Activated naive CD8-positive, alpha-beta T cell treated with anti-CD3 and anti-CD28 coated beads, Interleukin-2, amount 50 U/mL, for 24 hours (primary cell): Measurements from ENCODE around the gene CACNA1A.
"Not testable (repeated sequence)": the region's sequence is repeated elsewhere in the genome, so short reads cannot be mapped to it uniquely, and the experiment has no call there.

Experiments used
- ATAC-seq: fragments of 150-1000 bp; cut with Tn5 transposase; one replicate; pipeline ENCODE4 v1.10.0; 2021
- DNase-seq: peaks from one replicate; pipeline ENCODE4 v3.0.0; 2021
- H3K27ac Mint-ChIP-seq: one replicate; pipeline ENCODE4 v1.8.0; 2021; ENCODE audit warnings: mild to moderate bottlenecking, mixed read lengths
- H3K27me3 Mint-ChIP-seq: one replicate; pipeline ENCODE4 v1.8.0; 2021; ENCODE audit warnings: mixed read lengths
- H3K36me3 Mint-ChIP-seq: one replicate; pipeline ENCODE4 v1.8.0; 2021; ENCODE audit warnings: low read depth, mixed read lengths
- H3K4me1 Mint-ChIP-seq: one replicate; pipeline ENCODE4 v1.8.0; 2021; ENCODE audit warnings: mixed read lengths
- H3K4me3 Mint-ChIP-seq: one replicate; pipeline ENCODE4 v1.8.0; 2021; ENCODE audit warnings: mild to moderate bottlenecking, moderate library complexity, mixed read lengths
- H3K9me3 Mint-ChIP-seq: one replicate; pipeline ENCODE4 v1.8.0; 2021; ENCODE audit warnings: mixed read lengths

The CACNA1A gene

DNA sequence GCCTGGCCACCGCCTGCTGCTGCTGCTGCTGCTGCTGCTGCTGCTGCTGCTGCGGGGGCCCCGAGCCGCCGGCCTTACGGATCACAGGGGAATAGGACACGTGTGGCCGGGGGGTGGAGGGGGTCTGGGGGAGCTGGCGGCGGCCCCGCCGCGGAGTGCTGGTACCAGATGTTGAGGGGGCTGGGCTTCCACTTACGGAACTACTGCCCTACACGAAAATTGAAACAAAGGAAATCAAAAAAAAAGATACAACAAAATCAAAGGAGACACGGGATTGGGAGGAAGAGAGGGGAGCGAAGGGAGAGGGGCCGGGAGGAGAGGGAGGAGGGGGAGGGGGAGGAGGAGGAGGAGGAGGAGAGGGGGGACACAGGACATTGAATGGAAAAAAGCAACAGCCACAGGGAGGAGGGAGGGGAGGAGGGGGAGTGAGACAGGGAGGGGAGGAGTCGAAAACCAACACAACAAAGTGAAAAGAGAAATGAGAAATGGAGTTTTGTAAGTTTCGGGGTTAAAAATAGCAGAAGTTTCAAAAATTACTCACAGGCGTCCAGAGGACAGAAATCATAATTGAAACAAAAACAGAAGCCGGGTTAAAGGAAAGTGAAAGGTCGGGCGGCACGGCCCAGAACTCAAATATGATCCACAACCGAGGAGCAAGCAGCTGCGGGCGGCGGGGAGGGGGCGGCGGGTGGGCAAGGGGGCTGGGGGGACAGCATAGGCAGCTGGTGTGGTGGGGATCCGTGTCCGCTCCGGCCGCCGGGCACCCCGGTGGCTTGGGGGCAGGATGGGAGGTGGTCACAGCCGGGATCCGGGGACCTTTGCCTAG lies 298.2 kb downstream of the CACNA1A start:
- Mint-ChIP-seq H3K27me3 (no peaks in the 10 kb centered on the region), H3K4me1 (peaks cover 31% of the 10 kb centered on the region), H3K36me3 (no peaks in the 10 kb centered on the region), H3K9me3 (no peaks in the 10 kb centered on the region), H3K27ac (peak overlapping the region; percentile 83), H3K4me3 (peak overlapping the region; percentile 77)
- ATAC-seq = peak; percentile 64
- peak; percentile 74 for DNase-seq

DNA sequence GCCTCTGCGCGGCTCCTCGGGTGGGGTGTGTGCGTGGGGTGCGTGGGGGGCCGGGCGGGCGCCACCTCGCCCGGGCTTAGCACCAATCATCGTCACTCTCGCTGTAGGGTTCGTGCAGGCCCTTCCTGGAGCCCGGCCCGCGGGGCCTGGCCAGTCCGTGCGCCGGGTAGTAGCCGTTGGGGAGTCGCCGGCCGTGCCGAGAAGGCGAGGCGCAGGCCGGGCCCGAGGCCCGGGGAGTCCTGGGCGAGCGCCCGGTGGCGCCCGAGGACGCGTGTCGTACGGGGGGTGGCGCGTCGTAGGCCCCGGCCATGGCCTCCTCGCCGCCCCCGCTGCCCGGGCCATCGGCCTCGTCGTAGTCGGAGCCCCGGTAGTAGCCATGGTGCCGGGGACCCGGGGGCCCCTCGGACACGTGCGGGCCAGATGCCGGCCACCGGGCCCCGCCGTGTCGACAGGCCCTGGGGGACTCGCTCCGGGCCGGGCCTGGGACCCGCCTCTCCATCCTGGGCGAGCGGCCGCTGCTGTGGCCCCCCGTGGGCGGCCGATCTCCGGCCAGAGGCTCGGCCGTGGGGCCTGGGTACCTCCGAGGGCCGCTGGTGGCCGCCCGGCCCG lies 298.9 kb downstream of the CACNA1A start:
- ATAC-seq (no peak), DNase-seq (no peak)
- Mint-ChIP-seq H3K27me3 (no peaks in the 10 kb centered on the region), H3K27ac (no peak overlapping the region), H3K9me3 (no peaks in the 10 kb centered on the region), H3K4me3 (no peak overlapping the region), H3K4me1 (peaks cover 29% of the 10 kb centered on the region), H3K36me3 (no peaks in the 10 kb centered on the region)

DNA sequence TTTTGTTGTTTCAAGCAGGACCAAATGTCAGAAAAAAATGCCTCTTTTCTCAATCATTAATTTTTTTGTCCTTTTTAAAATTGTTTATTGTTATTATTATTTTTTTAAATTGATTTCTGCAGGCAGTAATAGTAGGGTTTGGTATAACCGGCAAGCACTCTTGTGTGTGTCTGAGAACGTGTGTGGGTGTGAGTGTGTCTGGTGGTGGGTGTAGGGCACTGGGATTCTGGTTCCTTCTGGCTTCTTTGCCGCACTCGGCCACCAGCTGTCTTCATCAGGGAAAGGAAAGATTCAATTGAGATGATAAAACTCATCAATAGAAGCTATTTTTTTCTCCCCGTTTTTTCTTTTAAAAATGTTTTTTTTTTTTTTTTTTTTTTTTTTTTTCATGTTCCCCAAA lies 299.7 kb downstream of the CACNA1A start:
- H3K27ac Mint-ChIP-seq = peak overlapping the region; percentile 76
- no peaks in the 10 kb centered on the region for H3K36me3 Mint-ChIP-seq
- peaks cover 29% of the 10 kb centered on the region for H3K4me1 Mint-ChIP-seq
- H3K9me3 Mint-ChIP-seq = no peaks in the 10 kb centered on the region
- DNase-seq (no peak), ATAC-seq (no peak)
- H3K4me3 Mint-ChIP-seq = peak overlapping the region; percentile 42
- no peaks in the 10 kb centered on the region for H3K27me3 Mint-ChIP-seq

DNA sequence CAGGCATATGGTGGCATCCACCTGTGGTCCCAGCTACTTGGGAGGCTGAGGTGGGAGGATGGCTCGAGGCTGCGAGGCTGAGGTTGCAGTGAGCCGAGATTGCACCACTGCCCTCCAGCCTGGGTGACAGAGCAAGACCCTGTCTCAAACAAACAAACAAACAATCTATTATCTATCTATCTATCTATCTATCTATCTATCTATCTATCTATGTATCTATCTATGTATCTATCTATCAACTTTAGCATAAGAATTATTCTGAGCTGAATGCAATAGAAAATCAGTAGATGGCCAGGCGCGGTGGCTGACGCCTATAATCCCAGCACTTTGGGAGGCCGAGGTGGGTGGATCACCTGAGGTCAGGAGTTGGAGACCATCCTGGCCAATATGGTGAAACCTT lies 304.2 kb downstream of the CACNA1A start:
- not testable (repeated sequence) for H3K36me3 Mint-ChIP-seq, H3K4me3 Mint-ChIP-seq, H3K27me3 Mint-ChIP-seq, H3K4me1 Mint-ChIP-seq, ATAC-seq, H3K27ac Mint-ChIP-seq, DNase-seq, H3K9me3 Mint-ChIP-seq

DNA sequence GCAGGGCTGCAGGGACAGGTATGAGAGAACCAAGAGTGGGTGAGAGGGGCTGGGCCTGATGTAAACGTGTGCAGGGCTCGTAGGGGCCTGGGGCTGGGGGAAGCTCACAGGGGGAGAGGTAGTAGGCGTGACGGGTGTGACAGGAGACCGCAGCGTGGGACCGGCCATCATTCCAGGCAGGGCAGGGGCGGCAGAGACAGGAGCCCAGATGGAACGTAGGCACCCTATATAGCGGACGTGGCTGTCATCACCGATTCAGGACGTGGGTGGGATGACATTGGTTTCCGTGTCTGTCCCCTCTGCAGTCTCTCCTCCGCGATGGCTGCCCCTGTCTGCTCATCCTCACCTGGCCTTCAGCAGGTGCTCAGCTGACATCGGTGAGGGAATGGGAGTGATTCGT lies 307.6 kb downstream of the CACNA1A start:
- Mint-ChIP-seq H3K36me3 (no peaks in the 10 kb centered on the region), H3K27ac (no peak overlapping the region), H3K4me3 (no peak overlapping the region), H3K4me1 (peaks cover 15% of the 10 kb centered on the region), H3K9me3 (no peaks in the 10 kb centered on the region), H3K27me3 (no peaks in the 10 kb centered on the region)
- ATAC-seq (no peak), DNase-seq (no peak)

DNA sequence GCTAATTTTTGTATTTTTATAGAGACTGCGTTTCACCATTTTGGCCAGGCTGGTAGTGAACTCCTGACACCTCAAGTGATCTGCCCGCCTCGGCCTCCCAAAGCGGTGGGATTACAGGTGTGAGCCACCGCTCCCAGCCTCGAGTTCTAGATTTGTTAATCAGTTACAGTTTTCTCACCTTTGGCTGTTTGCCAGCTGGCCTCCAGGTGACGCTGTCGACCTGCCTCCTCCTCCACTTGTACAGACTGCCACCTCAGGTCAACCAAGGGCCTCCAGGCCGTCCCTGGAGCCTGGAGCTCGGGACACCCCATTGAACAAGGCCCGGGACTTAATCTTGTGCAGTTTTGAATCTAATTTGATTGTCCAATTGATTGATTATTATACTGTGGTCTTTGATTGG lies 310.6 kb downstream of the CACNA1A start:
- Mint-ChIP-seq H3K27me3 (no peaks in the 10 kb centered on the region), H3K36me3 (no peaks in the 10 kb centered on the region), H3K4me3 (no peak overlapping the region), H3K27ac (no peak overlapping the region), H3K9me3 (no peaks in the 10 kb centered on the region), H3K4me1 (peaks cover 30% of the 10 kb centered on the region)
- peak; percentile 54 for DNase-seq
- no peak for ATAC-seq

DNA sequence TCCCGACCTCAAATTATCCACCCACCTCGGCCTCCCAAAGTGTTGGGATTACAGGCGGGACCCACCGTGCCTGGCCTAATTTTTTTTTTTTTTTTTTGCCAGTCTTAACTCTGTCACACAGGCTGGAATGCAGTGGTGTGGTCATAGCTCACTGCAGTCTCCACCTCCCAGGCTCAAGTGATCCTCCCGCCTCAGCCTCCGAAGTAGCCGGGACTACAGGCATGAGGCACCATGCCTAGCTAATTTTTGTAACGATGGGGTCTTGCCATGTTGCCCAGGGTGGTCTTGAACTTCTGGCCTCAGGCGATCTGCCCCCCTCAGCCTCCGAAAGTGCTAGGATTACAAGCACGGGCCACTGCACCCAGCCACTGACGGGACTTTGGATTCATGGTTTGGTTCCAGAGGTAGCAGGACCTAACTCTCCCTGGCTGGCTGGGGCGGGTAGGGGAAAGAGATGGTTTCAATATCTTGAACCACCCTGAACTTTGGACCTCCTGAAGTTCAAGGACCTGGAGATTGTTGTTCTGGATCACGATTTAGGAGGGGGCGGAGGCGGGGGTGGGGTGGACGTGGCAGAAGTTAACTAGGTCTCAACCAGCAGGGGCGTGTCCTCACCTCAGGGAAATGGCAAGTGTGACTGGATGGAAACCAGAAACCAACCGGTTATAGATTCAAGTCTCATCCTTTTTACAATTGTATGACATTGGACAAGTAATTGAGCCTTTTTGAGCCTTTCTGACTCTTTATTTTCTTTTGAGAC lies 315.3 kb downstream of the CACNA1A start:
- Mint-ChIP-seq H3K9me3 (no peaks in the 10 kb centered on the region), H3K27me3 (no peaks in the 10 kb centered on the region), H3K4me1 (peaks cover 41% of the 10 kb centered on the region), H3K36me3 (no peaks in the 10 kb centered on the region), H3K4me3 (no peak overlapping the region), H3K27ac (peak overlapping the region; percentile 82)
- DNase-seq (peak; percentile 64), ATAC-seq (peak; percentile 78)

DNA sequence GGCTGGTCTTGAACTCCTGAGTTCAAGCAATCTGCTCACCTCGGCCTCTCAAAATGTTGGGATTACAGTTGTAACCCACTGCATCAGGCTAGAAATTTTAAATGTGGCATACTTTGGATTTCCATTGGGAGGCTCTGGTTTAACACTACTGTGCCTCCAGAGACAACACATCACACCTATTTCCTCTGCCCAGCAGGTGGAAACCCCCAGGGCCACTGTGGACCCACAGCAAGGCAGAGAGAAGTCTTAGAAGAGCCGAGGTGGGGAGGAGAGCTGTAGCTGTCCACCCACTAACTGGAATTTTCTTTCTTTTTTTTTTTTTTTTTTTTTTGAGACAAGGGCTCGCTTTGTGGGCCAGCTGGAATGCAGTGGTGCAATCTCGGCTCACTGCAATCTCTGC lies 316.7 kb downstream of the CACNA1A start:
- Mint-ChIP-seq H3K36me3 (no peaks in the 10 kb centered on the region), H3K4me3 (no peak overlapping the region), H3K27me3 (no peaks in the 10 kb centered on the region), H3K4me1 (peaks cover 34% of the 10 kb centered on the region), H3K9me3 (no peaks in the 10 kb centered on the region), H3K27ac (no peak overlapping the region)
- ATAC-seq (no peak), DNase-seq (no peak)

DNA sequence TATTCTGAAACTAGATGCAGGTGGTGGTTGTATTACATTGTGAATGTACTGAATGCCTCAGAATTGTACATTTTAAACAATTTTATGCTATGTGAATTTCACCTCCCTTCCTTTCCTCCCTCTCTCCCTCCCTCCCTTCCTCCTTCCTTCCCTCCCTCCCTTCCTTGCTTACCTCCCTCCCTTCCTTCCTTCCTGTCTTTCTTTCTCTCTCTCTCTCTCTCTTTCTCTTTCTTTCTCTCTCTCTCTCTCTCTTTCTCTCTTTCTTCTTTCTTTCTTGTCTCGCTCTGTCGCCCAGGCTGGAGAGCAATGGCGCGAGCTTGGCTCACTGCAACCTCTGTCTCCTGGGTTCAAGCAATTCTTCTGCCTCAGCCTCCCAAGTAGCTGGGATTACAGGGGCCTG lies 318.9 kb downstream of the CACNA1A start:
- H3K36me3 Mint-ChIP-seq = no peaks in the 10 kb centered on the region
- H3K9me3 Mint-ChIP-seq = no peaks in the 10 kb centered on the region
- H3K4me1 Mint-ChIP-seq = peaks cover 27% of the 10 kb centered on the region
- no peaks in the 10 kb centered on the region for H3K27me3 Mint-ChIP-seq
- H3K4me3 Mint-ChIP-seq = no peak overlapping the region
- ATAC-seq (no peak), DNase-seq (no peak)
- H3K27ac Mint-ChIP-seq = no peak overlapping the region

DNA sequence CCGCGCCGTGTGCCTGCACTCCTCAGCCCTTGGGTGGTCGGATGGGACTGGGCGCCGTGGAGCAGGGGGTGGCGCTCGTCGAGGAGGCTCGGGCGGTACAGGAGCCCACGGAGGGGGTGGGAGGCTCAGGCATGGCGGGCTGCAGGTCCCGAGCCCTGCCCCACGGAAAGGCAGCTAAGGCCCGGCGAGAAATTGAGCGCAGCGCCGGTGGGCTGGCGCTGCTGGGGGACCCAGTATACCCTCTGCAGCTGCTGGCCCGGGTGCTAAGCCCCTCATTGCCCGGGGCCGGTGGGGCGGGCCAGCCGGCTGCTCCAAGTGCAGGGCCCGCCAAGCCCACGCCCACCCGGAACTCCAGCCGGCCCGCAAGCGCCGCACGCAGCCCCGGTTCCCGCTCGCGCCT lies 319.6 kb downstream of the CACNA1A start:
- not testable (repeated sequence) for DNase-seq, H3K36me3 Mint-ChIP-seq, H3K27me3 Mint-ChIP-seq, H3K27ac Mint-ChIP-seq, H3K9me3 Mint-ChIP-seq, ATAC-seq, H3K4me3 Mint-ChIP-seq
- H3K4me1 Mint-ChIP-seq = peaks cover 31% of the 10 kb centered on the region

DNA sequence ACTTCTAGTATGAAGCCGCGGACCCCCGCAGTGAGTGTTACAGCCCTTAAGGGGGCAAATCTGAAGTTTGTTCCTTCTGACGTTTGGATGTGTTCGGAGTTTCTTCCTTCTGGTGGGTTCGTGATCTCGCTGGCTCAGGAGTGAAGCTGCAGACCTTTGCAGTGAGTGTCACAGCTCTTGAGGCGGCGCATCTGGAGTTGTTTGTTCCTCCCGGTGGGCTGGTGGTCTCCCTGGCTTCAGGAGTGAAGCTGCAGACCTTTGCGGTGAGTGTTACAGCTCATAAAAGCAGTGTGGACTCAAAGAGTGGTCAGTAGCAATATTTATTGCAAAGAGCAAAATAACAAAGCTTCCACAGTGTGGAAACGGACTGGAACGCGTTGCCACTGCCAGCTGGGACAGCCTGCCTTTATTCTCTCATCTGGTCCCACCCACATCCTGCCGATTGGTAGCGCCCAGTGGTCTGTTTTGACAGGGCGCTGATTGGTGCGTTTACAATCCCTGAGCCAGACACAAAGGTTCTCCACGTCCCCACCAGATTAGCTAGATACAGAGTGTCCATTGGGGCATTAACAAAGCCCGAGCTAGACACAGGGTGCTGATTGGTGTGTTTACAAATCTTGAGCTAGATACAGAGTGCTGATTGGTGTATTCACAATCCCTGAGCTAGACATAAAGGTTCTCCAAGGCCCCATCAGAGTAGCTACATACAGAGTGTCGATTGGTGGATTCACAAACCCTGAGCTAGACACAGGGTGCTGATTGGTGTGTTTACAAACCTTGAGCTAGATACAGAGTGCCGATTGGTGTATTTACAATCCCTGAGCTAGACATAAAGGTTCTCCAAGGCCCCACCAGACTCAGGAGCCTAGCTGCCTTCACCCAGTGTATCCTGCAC lies 320.3 kb downstream of the CACNA1A start:
- H3K36me3 Mint-ChIP-seq, ATAC-seq, H3K27me3 Mint-ChIP-seq, H3K27ac Mint-ChIP-seq, H3K9me3 Mint-ChIP-seq, DNase-seq, H3K4me3 Mint-ChIP-seq: not testable (repeated sequence)
- H3K4me1 Mint-ChIP-seq = peaks cover 27% of the 10 kb centered on the region

DNA sequence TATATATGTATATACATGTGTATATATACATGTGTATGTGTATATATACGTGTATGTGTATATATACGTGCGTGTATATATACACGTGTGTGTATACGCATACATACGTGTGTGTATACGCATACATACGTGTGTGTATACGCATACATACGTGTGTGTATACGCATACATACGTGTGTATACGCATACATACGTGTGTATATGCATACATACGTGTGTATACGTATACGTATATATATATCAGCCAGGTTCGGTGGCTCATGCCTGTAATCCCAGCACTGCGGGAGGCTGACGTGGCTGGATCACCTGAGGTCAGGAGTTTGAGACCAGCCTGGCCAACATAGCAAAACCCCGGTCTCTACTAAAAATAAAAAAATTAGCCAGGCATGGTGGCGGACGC lies 321.4 kb downstream of the CACNA1A start:
- not testable (repeated sequence) for H3K27ac Mint-ChIP-seq, H3K4me3 Mint-ChIP-seq, H3K9me3 Mint-ChIP-seq, H3K27me3 Mint-ChIP-seq, H3K36me3 Mint-ChIP-seq, DNase-seq, ATAC-seq
- H3K4me1 Mint-ChIP-seq = peaks cover 34% of the 10 kb centered on the region

DNA sequence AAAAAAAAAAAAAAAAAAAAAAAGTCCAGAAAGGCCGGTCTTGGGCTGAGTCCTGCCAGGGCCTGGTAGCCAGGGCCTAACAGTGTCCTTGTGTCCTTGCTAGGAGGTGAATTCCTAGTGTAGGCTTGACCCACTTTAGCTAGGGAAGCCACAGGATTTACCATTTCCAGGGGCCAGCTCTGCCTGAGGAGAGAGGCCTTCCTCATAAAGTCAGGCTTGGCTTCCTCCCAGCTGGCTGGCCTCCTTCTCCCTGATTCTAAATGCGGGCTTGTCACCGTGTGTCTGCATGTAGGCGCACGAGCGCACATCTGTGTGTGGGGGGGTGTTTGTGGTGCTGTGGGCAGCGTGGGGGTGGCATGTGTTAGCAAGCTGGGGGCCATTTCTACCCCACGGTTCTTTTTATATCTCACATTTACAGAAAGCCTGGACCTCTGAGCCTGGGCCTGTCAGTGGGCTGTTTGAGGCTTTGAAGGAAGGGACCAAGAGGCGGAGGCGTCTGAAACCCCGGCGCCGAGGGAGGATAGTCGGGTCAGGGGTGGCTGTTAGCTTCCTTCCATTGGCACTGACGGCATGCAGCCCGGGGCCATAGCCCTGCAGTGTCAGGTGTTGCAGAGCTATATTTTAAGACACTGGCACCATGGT lies 324.4 kb downstream of the CACNA1A start:
- peak; percentile 63 for DNase-seq
- no peaks in the 10 kb centered on the region for H3K27me3 Mint-ChIP-seq
- ATAC-seq = peak; percentile 83
- H3K36me3 Mint-ChIP-seq = no peaks in the 10 kb centered on the region
- peaks cover 31% of the 10 kb centered on the region for H3K4me1 Mint-ChIP-seq
- H3K4me3 Mint-ChIP-seq = peak overlapping the region; percentile 34
- H3K27ac Mint-ChIP-seq = peak overlapping the region; percentile 84
- H3K9me3 Mint-ChIP-seq = no peaks in the 10 kb centered on the region

DNA sequence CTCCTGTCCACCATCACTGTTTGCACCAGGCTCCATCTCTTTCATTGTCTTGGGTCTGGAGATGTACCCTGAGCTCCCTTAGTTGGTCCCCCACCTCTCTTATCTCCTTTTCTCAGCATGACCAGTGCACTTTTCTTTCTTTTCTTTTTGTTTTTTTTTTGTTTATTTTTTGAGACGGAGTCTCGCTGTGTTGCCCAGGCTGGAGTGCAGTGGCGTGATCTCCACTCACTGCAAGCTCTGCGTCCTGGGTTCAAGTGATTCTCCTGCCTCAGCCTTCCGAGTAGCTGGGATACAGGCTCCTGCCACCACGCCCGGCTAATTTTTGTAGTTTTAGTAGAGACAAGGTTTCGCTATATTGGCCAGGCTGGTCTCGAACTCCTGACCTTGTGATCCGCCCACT lies 328.0 kb downstream of the CACNA1A start:
- not testable (repeated sequence) for DNase-seq, H3K36me3 Mint-ChIP-seq, ATAC-seq, H3K4me3 Mint-ChIP-seq, H3K9me3 Mint-ChIP-seq, H3K27me3 Mint-ChIP-seq, H3K27ac Mint-ChIP-seq
- peaks cover 32% of the 10 kb centered on the region for H3K4me1 Mint-ChIP-seq
